Activated CD8-positive, alpha-beta T cell treated with anti-CD3 and anti-CD28 coated beads, Interleukin-2, amount 10 ng/mL, durations not matched to agents 7 days and 5 days (primary cell): Measurements from ENCODE around the gene GBF1. TPM values are rescaled to one million over a fixed set of nuclear protein-coding genes. Genes with fewer than 3 reads are reported as not detected.

Experiments
- ATAC-seq: fragments of 150-1000 bp; cut with Tn5 transposase; one replicate; pipeline ENCODE4 v1.10.0; 2021; ENCODE audit warnings: moderate library complexity
- CTCF ChIA-PET: fragments of 350-600 bp; sonication (Branson Sonifier 250); formaldehyde crosslinking; loops from one replicate; lab custom pipeline; 2021; ENCODE audit warnings: antibody characterized with exemption; lab: Charles Lee
- POLR2A ChIA-PET: fragments of 350-600 bp; sonication (Branson Sonifier 250); formaldehyde crosslinking; loops from one replicate; lab custom pipeline; 2021; ENCODE audit warnings: antibody characterized with exemption; lab: Charles Lee
- DNase-seq: peaks from one replicate; pipeline ENCODE4 v3.0.0-alpha.2; 2020
- H3K27ac Mint-ChIP-seq: one replicate; pipeline ENCODE4 v1.8.0; 2021; ENCODE audit warnings: mild to moderate bottlenecking, mixed read lengths
- H3K27me3 Mint-ChIP-seq: one replicate; pipeline ENCODE4 v1.8.0; 2021; ENCODE audit warnings: low read depth, mixed read lengths
- H3K36me3 Mint-ChIP-seq: one replicate; pipeline ENCODE4 v1.8.0; 2021; ENCODE audit warnings: low read depth, mixed read lengths
- H3K4me1 Mint-ChIP-seq: one replicate; pipeline ENCODE4 v1.8.0; 2021; ENCODE audit warnings: low read depth, mixed read lengths
- H3K4me3 Mint-ChIP-seq: one replicate; pipeline ENCODE4 v1.8.0; 2021; ENCODE audit warnings: mild to moderate bottlenecking, mixed read lengths
- H3K9me3 Mint-ChIP-seq: one replicate; pipeline ENCODE4 v1.8.0; 2022; ENCODE audit warnings: mixed read lengths; ENCODE audit not compliant: insufficient read depth
- total RNA-seq, 2 experiments: library from RNA; stranded (reverse); gene quantifications; one replicate each; pipeline ENCODE4 v1.2.3, GENCODE V29; 2021

Gene GBF1
- total RNA-seq, 2 experiments from 2014 or later, result 39.8 to 42.9 TPM

- peaks cover 30% of the 10 kb centered on the region for H3K4me1 Mint-ChIP-seq
- POLR2A ChIA-PET, result no interaction called here
- H3K36me3 Mint-ChIP-seq, result no peaks in the 10 kb centered on the region
- CTCF ChIA-PET, result interaction anchor here (1.0 kb wide), 1 partner anchor 85 kb away, joined by 3 read pairs; no protein-coding TSS in a partner anchor
- no peak for DNase-seq
- H3K4me3 Mint-ChIP-seq, result no peak overlapping the region
- ATAC-seq, result no peak
- no peaks in the 10 kb centered on the region for H3K9me3 Mint-ChIP-seq
- no peak overlapping the region for H3K27ac Mint-ChIP-seq
- no peaks in the 10 kb centered on the region for H3K27me3 Mint-ChIP-seq
Measured at GRCh38 chr10:102314801-102315200, 69.5 kb downstream of the GBF1 start.

GRCh38 chr10:102316421-102316820 is 71.1 kb downstream of the GBF1 start:
- H3K36me3 Mint-ChIP-seq, result peaks cover 1% of the 10 kb centered on the region
- H3K9me3 Mint-ChIP-seq, result no peaks in the 10 kb centered on the region
- ChIA-PET POLR2A (no interaction called here), CTCF (interaction anchor here (1.1 to 1.2 kb wide), 2 partner anchors 36 to 86 kb away, joined by 3 to 4 read pairs; no protein-coding TSS in a partner anchor)
- no peak overlapping the region for H3K27ac Mint-ChIP-seq
- no peak for ATAC-seq
- DNase-seq, result no peak
- peaks cover 14% of the 10 kb centered on the region for H3K4me1 Mint-ChIP-seq
- no peak overlapping the region for H3K4me3 Mint-ChIP-seq
- no peaks in the 10 kb centered on the region for H3K27me3 Mint-ChIP-seq

- ATAC-seq (peak; percentile 89), DNase-seq (peak; percentile 75)
- Mint-ChIP-seq H3K36me3 (peaks cover 3% of the 10 kb centered on the region), H3K27ac (no peak overlapping the region), H3K27me3 (no peaks in the 10 kb centered on the region), H3K4me1 (peaks cover 17% of the 10 kb centered on the region), H3K4me3 (no peak overlapping the region), H3K9me3 (no peaks in the 10 kb centered on the region)
- POLR2A ChIA-PET, result no interaction called here
- CTCF ChIA-PET, result interaction anchor here (0.8 to 1.9 kb wide), 4 partner anchors 10 to 92 kb away, joined by 3 to 21 read pairs (median 8); no protein-coding TSS in a partner anchor
Measured at GRCh38 chr10:102322914-102323313, 77.6 kb downstream of the GBF1 start.

GRCh38 chr10:102324061-102324460 is 78.7 kb downstream of the GBF1 start:
- ATAC-seq, result no peak
- H3K9me3 Mint-ChIP-seq, result no peaks in the 10 kb centered on the region
- no peak for DNase-seq
- CTCF ChIA-PET, result interaction anchor here (0.7 to 1.9 kb wide), 3 partner anchors 28 to 97 kb away, joined by 3 to 21 read pairs (median 14); no protein-coding TSS in a partner anchor
- H3K4me1 Mint-ChIP-seq, result peaks cover 17% of the 10 kb centered on the region
- peaks cover 3% of the 10 kb centered on the region for H3K36me3 Mint-ChIP-seq
- H3K27me3 Mint-ChIP-seq, result no peaks in the 10 kb centered on the region
- H3K27ac Mint-ChIP-seq, result no peak overlapping the region
- H3K4me3 Mint-ChIP-seq, result no peak overlapping the region
- POLR2A ChIA-PET, result no interaction called here

GRCh38 chr10:102326031-102326430 is 80.7 kb downstream of the GBF1 start:
- Mint-ChIP-seq H3K4me3 (no peak overlapping the region), H3K27me3 (no peaks in the 10 kb centered on the region), H3K27ac (no peak overlapping the region), H3K4me1 (peaks cover 17% of the 10 kb centered on the region), H3K9me3 (no peaks in the 10 kb centered on the region), H3K36me3 (peaks cover 3% of the 10 kb centered on the region)
- ATAC-seq, result no peak
- DNase-seq, result no peak
- CTCF ChIA-PET, result interaction anchor here (0.9 to 4.3 kb wide), 4 partner anchors 26 to 95 kb away, joined by 3 to 23 read pairs (median 4); no protein-coding TSS in a partner anchor
- POLR2A ChIA-PET, result interaction anchor here (0.9 kb wide), 1 partner anchor 58 kb away, joined by 3 read pairs; no protein-coding TSS in a partner anchor

GRCh38 chr10:102327002-102327401 is 81.7 kb downstream of the GBF1 start:
- Mint-ChIP-seq H3K36me3 (peaks cover 2% of the 10 kb centered on the region), H3K27me3 (no peaks in the 10 kb centered on the region), H3K27ac (no peak overlapping the region), H3K4me1 (peaks cover 17% of the 10 kb centered on the region), H3K9me3 (no peaks in the 10 kb centered on the region), H3K4me3 (no peak overlapping the region)
- CTCF ChIA-PET, result interaction anchor here (1.1 to 4.3 kb wide), 6 partner anchors 20 to 96 kb away, joined by 3 to 23 read pairs (median 4); no protein-coding TSS in a partner anchor
- POLR2A ChIA-PET, result interaction anchor here (0.9 kb wide), 1 partner anchor 59 kb away, joined by 3 read pairs; no protein-coding TSS in a partner anchor
- DNase-seq (no peak), ATAC-seq (no peak)

- H3K27me3 Mint-ChIP-seq, result no peaks in the 10 kb centered on the region
- peaks cover 10% of the 10 kb centered on the region for H3K4me1 Mint-ChIP-seq
- peaks cover 6% of the 10 kb centered on the region for H3K36me3 Mint-ChIP-seq
- ATAC-seq (no peak), DNase-seq (no peak)
- POLR2A ChIA-PET, result no interaction called here
- CTCF ChIA-PET, result interaction anchor here (1.1 to 4.3 kb wide), 5 partner anchors 19 to 97 kb away, joined by 3 to 23 read pairs (median 8); no protein-coding TSS in a partner anchor
- no peak overlapping the region for H3K27ac Mint-ChIP-seq
- no peaks in the 10 kb centered on the region for H3K9me3 Mint-ChIP-seq
- no peak overlapping the region for H3K4me3 Mint-ChIP-seq
Measured at GRCh38 chr10:102327641-102328040, 82.3 kb downstream of the GBF1 start.

- H3K4me3 Mint-ChIP-seq, result no peak overlapping the region
- POLR2A ChIA-PET, result interaction anchor here (0.6 kb wide), 1 partner anchor 14 kb away, joined by 4 read pairs; no protein-coding TSS in a partner anchor
Measured at GRCh38 chr10:102332772-102333171, 87.4 kb downstream of the GBF1 start.

GRCh38 chr10:102334101-102334500 is 88.8 kb downstream of the GBF1 start:
- H3K27ac Mint-ChIP-seq, result no peak overlapping the region
- no peaks in the 10 kb centered on the region for H3K4me1 Mint-ChIP-seq
- H3K4me3 Mint-ChIP-seq, result no peak overlapping the region
- ATAC-seq (no peak), DNase-seq (no peak)
- no peaks in the 10 kb centered on the region for H3K9me3 Mint-ChIP-seq
- H3K36me3 Mint-ChIP-seq, result peaks cover 10% of the 10 kb centered on the region
- ChIA-PET CTCF (interaction anchor here (1.2 to 2.8 kb wide), 3 partner anchors 18 to 104 kb away, joined by 5 to 17 read pairs (median 12); no protein-coding TSS in a partner anchor), POLR2A (interaction anchor here (1.0 kb wide), 2 partner anchors 19 to 66 kb away, joined by 3 to 4 read pairs; no protein-coding TSS in a partner anchor)
- no peaks in the 10 kb centered on the region for H3K27me3 Mint-ChIP-seq

More at GRCh38 chr10:102332772-102333171, 87.4 kb downstream of the GBF1 start:
- ATAC-seq (no peak), DNase-seq (no peak)
- Mint-ChIP-seq H3K4me1 (no peaks in the 10 kb centered on the region), H3K36me3 (peaks cover 10% of the 10 kb centered on the region), H3K9me3 (no peaks in the 10 kb centered on the region), H3K27ac (no peak overlapping the region), H3K27me3 (no peaks in the 10 kb centered on the region)
- CTCF ChIA-PET, result interaction anchor here (1.6 to 2.8 kb wide), 3 partner anchors 10 to 103 kb away, joined by 3 to 17 read pairs (median 12); no protein-coding TSS in a partner anchor

GRCh38 chr10:102335184-102335583 is 89.9 kb downstream of the GBF1 start:
- H3K4me1 Mint-ChIP-seq, result no peaks in the 10 kb centered on the region
- no peak overlapping the region for H3K4me3 Mint-ChIP-seq
- DNase-seq (no peak), ATAC-seq (no peak)
- POLR2A ChIA-PET, result no interaction called here
- CTCF ChIA-PET, result interaction anchor here (0.7 to 1.5 kb wide), 3 partner anchors 14 to 103 kb away, joined by 3 to 4 read pairs (median 3); no protein-coding TSS in a partner anchor
- no peaks in the 10 kb centered on the region for H3K9me3 Mint-ChIP-seq
- no peak overlapping the region for H3K27ac Mint-ChIP-seq
- peaks cover 10% of the 10 kb centered on the region for H3K36me3 Mint-ChIP-seq
- no peaks in the 10 kb centered on the region for H3K27me3 Mint-ChIP-seq

GRCh38 chr10:102341038-102341688 is 95.8 kb downstream of the GBF1 start:
- H3K27me3 Mint-ChIP-seq, result no peaks in the 10 kb centered on the region
- H3K36me3 Mint-ChIP-seq, result peaks cover 12% of the 10 kb centered on the region
- no peak overlapping the region for H3K27ac Mint-ChIP-seq
- peaks cover 1% of the 10 kb centered on the region for H3K4me1 Mint-ChIP-seq
- no peaks in the 10 kb centered on the region for H3K9me3 Mint-ChIP-seq
- no peak for ATAC-seq
- ChIA-PET CTCF (interaction anchor here (1.1 to 1.5 kb wide), 3 partner anchors 11 to 111 kb away, joined by 5 to 17 read pairs (median 11); no protein-coding TSS in a partner anchor), POLR2A (no interaction called here)
- no peak overlapping the region for H3K4me3 Mint-ChIP-seq
- no peak for DNase-seq
